NB4 (cell line): ENCODE results near the gene ARMC12.

Experiments
- MYC ChIP-seq: IDR thresholded peaks from 2 replicates; pipeline ENCODE4 v1.6.1; 2011; ENCODE audit warnings: low read depth, low read length
- POLR2A ChIP-seq: IDR thresholded peaks from 2 replicates; pipeline ENCODE4 v1.6.1; 2011; ENCODE audit warnings: mild to moderate bottlenecking; ENCODE audit not compliant: insufficient read length; ENCODE audit errors: extremely low read depth
- TF ChIP-seq, protein P1 (sequence below): IDR thresholded peaks from one replicate; pipeline ENCODE4 v1.5.1; 2012; ENCODE audit warnings: low read depth, low read length

- TF ChIP-seq MYC: no peak
- TF ChIP-seq, protein P1, sequence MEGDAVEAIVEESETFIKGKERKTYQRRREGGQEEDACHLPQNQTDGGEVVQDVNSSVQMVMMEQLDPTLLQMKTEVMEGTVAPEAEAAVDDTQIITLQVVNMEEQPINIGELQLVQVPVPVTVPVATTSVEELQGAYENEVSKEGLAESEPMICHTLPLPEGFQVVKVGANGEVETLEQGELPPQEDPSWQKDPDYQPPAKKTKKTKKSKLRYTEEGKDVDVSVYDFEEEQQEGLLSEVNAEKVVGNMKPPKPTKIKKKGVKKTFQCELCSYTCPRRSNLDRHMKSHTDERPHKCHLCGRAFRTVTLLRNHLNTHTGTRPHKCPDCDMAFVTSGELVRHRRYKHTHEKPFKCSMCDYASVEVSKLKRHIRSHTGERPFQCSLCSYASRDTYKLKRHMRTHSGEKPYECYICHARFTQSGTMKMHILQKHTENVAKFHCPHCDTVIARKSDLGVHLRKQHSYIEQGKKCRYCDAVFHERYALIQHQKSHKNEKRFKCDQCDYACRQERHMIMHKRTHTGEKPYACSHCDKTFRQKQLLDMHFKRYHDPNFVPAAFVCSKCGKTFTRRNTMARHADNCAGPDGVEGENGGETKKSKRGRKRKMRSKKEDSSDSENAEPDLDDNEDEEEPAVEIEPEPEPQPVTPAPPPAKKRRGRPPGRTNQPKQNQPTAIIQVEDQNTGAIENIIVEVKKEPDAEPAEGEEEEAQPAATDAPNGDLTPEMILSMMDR: no peak
- no peak for TF ChIP-seq POLR2A
Observed at GRCh38 chr6:35769211-35769610, 32.4 kb downstream of the ARMC12 start.
